Activated naive CD8-positive, alpha-beta T cell treated with anti-CD3 and anti-CD28 coated beads for 36 hours (primary cell): ENCODE measurements around the gene KCNV2. TPM values are rescaled to one million over a fixed set of nuclear protein-coding genes. Genes with fewer than 3 reads are reported as not detected.

Source experiments
- DNase-seq: peaks from one replicate; pipeline ENCODE4 v3.0.0; 2021
- H3K27ac Mint-ChIP-seq: one replicate; pipeline ENCODE4 v1.8.0; 2022; ENCODE audit warnings: mild to moderate bottlenecking, moderate library complexity, mixed read lengths
- H3K27me3 Mint-ChIP-seq: one replicate; pipeline ENCODE4 v1.8.0; 2022; ENCODE audit warnings: mild to moderate bottlenecking, mixed read lengths
- H3K36me3 Mint-ChIP-seq: one replicate; pipeline ENCODE4 v1.8.0; 2021; ENCODE audit warnings: mild to moderate bottlenecking, mixed read lengths
- H3K4me1 Mint-ChIP-seq: one replicate; pipeline ENCODE4 v1.8.0; 2021; ENCODE audit warnings: mixed read lengths
- H3K4me3 Mint-ChIP-seq: one replicate; pipeline ENCODE4 v1.8.0; 2022; ENCODE audit warnings: mild to moderate bottlenecking, moderate library complexity, mixed read lengths
- H3K9me3 Mint-ChIP-seq: one replicate; pipeline ENCODE4 v1.8.0; 2022; ENCODE audit warnings: mixed read lengths
- total RNA-seq, 2 experiments: library from RNA; stranded (reverse); gene quantifications; one replicate each; pipeline ENCODE4 v1.2.3, GENCODE V29; 2021

KCNV2 gene
- total RNA-seq = not detected

GRCh38 chr9:2717385-2717784 is at the start of gene KCNV2:
KCNV2 (plus strand) TSS chr9:2717510; CDS start chr9:2717740, 230 bp downstream.
- Mint-ChIP-seq H3K27ac (no peak within 1 kb of the TSS), H3K27me3 (no peaks in the 10 kb centered on the region), H3K4me3 (no peak within 1 kb of the TSS), H3K36me3 (peaks cover 35% of the 10 kb centered on the region), H3K4me1 (no peaks in the 10 kb centered on the region), H3K9me3 (peaks cover 4% of the 10 kb centered on the region)
- no peak for DNase-seq

- DNase-seq = no peak
- no peaks in the 10 kb centered on the region for H3K27me3 Mint-ChIP-seq
- peaks cover 1% of the 10 kb centered on the region for H3K36me3 Mint-ChIP-seq
- H3K4me3 Mint-ChIP-seq = no peak overlapping the region
- H3K4me1 Mint-ChIP-seq = no peaks in the 10 kb centered on the region
- H3K27ac Mint-ChIP-seq = no peak overlapping the region
- H3K9me3 Mint-ChIP-seq = no peaks in the 10 kb centered on the region
Observed at GRCh38 chr9:2673161-2673560, 44.1 kb upstream of the KCNV2 start.

GRCh38 chr9:2674141-2674824 is 43.0 kb upstream of the KCNV2 start:
- no peaks in the 10 kb centered on the region for H3K9me3 Mint-ChIP-seq

GRCh38 chr9:2675834-2676233 is 41.5 kb upstream of the KCNV2 start:
- no peak overlapping the region for H3K27ac Mint-ChIP-seq
- no peaks in the 10 kb centered on the region for H3K36me3 Mint-ChIP-seq
- H3K4me1 Mint-ChIP-seq = no peaks in the 10 kb centered on the region
- H3K4me3 Mint-ChIP-seq = no peak overlapping the region
- DNase-seq = no peak
- H3K9me3 Mint-ChIP-seq = no peaks in the 10 kb centered on the region
- H3K27me3 Mint-ChIP-seq = no peaks in the 10 kb centered on the region

More at GRCh38 chr9:2674141-2674824, 43.0 kb upstream of the KCNV2 start:
- no peak for DNase-seq
- Mint-ChIP-seq H3K4me3 (no peak overlapping the region), H3K27me3 (no peaks in the 10 kb centered on the region), H3K27ac (no peak overlapping the region), H3K36me3 (no peaks in the 10 kb centered on the region), H3K4me1 (no peaks in the 10 kb centered on the region)

GRCh38 chr9:2676466-2676865 is 40.8 kb upstream of the KCNV2 start:
- Mint-ChIP-seq H3K27ac (no peak overlapping the region), H3K27me3 (no peaks in the 10 kb centered on the region), H3K4me3 (no peak overlapping the region), H3K36me3 (no peaks in the 10 kb centered on the region), H3K9me3 (no peaks in the 10 kb centered on the region), H3K4me1 (no peaks in the 10 kb centered on the region)
- DNase-seq = no peak

GRCh38 chr9:2677915-2678889 is 39.1 kb upstream of the KCNV2 start:
- Mint-ChIP-seq H3K4me1 (no peaks in the 10 kb centered on the region), H3K27me3 (no peaks in the 10 kb centered on the region), H3K36me3 (no peaks in the 10 kb centered on the region), H3K9me3 (no peaks in the 10 kb centered on the region), H3K4me3 (no peak overlapping the region), H3K27ac (no peak overlapping the region)
- DNase-seq = no peak

- Mint-ChIP-seq H3K9me3 (no peaks in the 10 kb centered on the region), H3K36me3 (no peaks in the 10 kb centered on the region), H3K4me3 (no peak overlapping the region), H3K4me1 (no peaks in the 10 kb centered on the region), H3K27ac (no peak overlapping the region), H3K27me3 (no peaks in the 10 kb centered on the region)
- DNase-seq = no peak
Observed at GRCh38 chr9:2679011-2679410, 38.3 kb upstream of the KCNV2 start.

GRCh38 chr9:2681981-2682380 is 35.3 kb upstream of the KCNV2 start:
- no peak overlapping the region for H3K4me3 Mint-ChIP-seq
- no peaks in the 10 kb centered on the region for H3K36me3 Mint-ChIP-seq
- H3K27ac Mint-ChIP-seq = no peak overlapping the region
- no peaks in the 10 kb centered on the region for H3K9me3 Mint-ChIP-seq
- no peak for DNase-seq
- H3K4me1 Mint-ChIP-seq = no peaks in the 10 kb centered on the region
- no peaks in the 10 kb centered on the region for H3K27me3 Mint-ChIP-seq

GRCh38 chr9:2686911-2687310 is 30.4 kb upstream of the KCNV2 start:
- Mint-ChIP-seq H3K27ac (no peak overlapping the region), H3K4me3 (no peak overlapping the region), H3K4me1 (no peaks in the 10 kb centered on the region), H3K27me3 (no peaks in the 10 kb centered on the region), H3K36me3 (no peaks in the 10 kb centered on the region), H3K9me3 (no peaks in the 10 kb centered on the region)
- DNase-seq = no peak

- DNase-seq = no peak
- Mint-ChIP-seq H3K27ac (no peak overlapping the region), H3K36me3 (no peaks in the 10 kb centered on the region), H3K4me3 (no peak overlapping the region), H3K27me3 (no peaks in the 10 kb centered on the region), H3K4me1 (no peaks in the 10 kb centered on the region), H3K9me3 (no peaks in the 10 kb centered on the region)
Observed at GRCh38 chr9:2688636-2689035, 28.7 kb upstream of the KCNV2 start.

- Mint-ChIP-seq H3K36me3 (peaks cover 6% of the 10 kb centered on the region), H3K4me1 (no peaks in the 10 kb centered on the region), H3K27ac (no peak overlapping the region), H3K9me3 (no peaks in the 10 kb centered on the region), H3K27me3 (no peaks in the 10 kb centered on the region), H3K4me3 (no peak overlapping the region)
- no peak for DNase-seq
Observed at GRCh38 chr9:2691212-2691611, 26.1 kb upstream of the KCNV2 start.

GRCh38 chr9:2691626-2692025 is 25.7 kb upstream of the KCNV2 start:
- Mint-ChIP-seq H3K4me3 (no peak overlapping the region), H3K36me3 (peaks cover 6% of the 10 kb centered on the region), H3K4me1 (no peaks in the 10 kb centered on the region), H3K27me3 (no peaks in the 10 kb centered on the region), H3K27ac (no peak overlapping the region), H3K9me3 (no peaks in the 10 kb centered on the region)
- no peak for DNase-seq

- no peak for DNase-seq
- Mint-ChIP-seq H3K27ac (no peak overlapping the region), H3K4me3 (no peak overlapping the region), H3K9me3 (no peaks in the 10 kb centered on the region), H3K36me3 (peaks cover 6% of the 10 kb centered on the region), H3K4me1 (no peaks in the 10 kb centered on the region), H3K27me3 (no peaks in the 10 kb centered on the region)
Observed at GRCh38 chr9:2693056-2693455, 24.3 kb upstream of the KCNV2 start.

GRCh38 chr9:2697492-2697891 is 19.8 kb upstream of the KCNV2 start:
- H3K27me3 Mint-ChIP-seq = no peaks in the 10 kb centered on the region
- H3K36me3 Mint-ChIP-seq = peaks cover 11% of the 10 kb centered on the region
- no peaks in the 10 kb centered on the region for H3K9me3 Mint-ChIP-seq
- H3K4me1 Mint-ChIP-seq = no peaks in the 10 kb centered on the region
- H3K4me3 Mint-ChIP-seq = no peak overlapping the region
- no peak for DNase-seq
- H3K27ac Mint-ChIP-seq = no peak overlapping the region

- Mint-ChIP-seq H3K27ac (no peak overlapping the region), H3K4me1 (no peaks in the 10 kb centered on the region), H3K36me3 (peaks cover 6% of the 10 kb centered on the region), H3K27me3 (no peaks in the 10 kb centered on the region), H3K9me3 (no peaks in the 10 kb centered on the region), H3K4me3 (no peak overlapping the region)
- DNase-seq = no peak
Observed at GRCh38 chr9:2700398-2700797, 16.9 kb upstream of the KCNV2 start.
